ENCODE measurements around the gene CNBP.
"Not testable (repeated sequence)": the region's sequence is repeated elsewhere in the genome, so short reads cannot be mapped to it uniquely, and the experiment has no call there.

GRCh38 chr3:129189793-129190192 is 6.1 kb upstream of the CNBP start:
- not testable (repeated sequence) for TF ChIP-seq EZH2 (IDR thresholded peaks at IDR 0.05; ENCODE audit: low read length); CTCF (optimal IDR thresholded peaks at IDR 0.05 in 1 of 3, IDR thresholded peaks at IDR 0.05 in 1 of 3, conservative IDR thresholded peaks at IDR 0.05 in 1 of 3; ENCODE audit: extremely low read depth in 1 of 3, insufficient read depth in 2 of 3, low read length in 3 of 3)

Measured in keratinocyte (primary cell).